HCT116 (cell line): ENCODE data around the gene OSBPL5. TPM values are rescaled to one million over a fixed set of nuclear protein-coding genes. Genes with fewer than 3 reads are reported as not detected.

Source experiments
- ATAC-seq: fragments of 200-7000 bp; cut with Tn5 transposase; 2 replicates; pipeline ENCODE4 v1.9.1; 2020; ENCODE audit warnings: mild to moderate bottlenecking, moderate library complexity
- BruUV-seq: library from RNA; stranded (reverse); fragments of 400-500 nt; replicated peaks from 2 replicates; lab custom pipeline; 2021; lab: Mats Ljungman, UMichigan
- CTCF ChIA-PET: fragments of 300-600 bp; sonication (Branson Sonifier 250); formaldehyde crosslinking; loops from one replicate; lab custom pipeline; 2021; ENCODE audit warnings: antibody characterized with exemption; lab: Charles Lee
- POLR2A ChIA-PET: fragments of 300-600, 350-600 bp; sonication (Branson Sonifier 250); formaldehyde crosslinking; loops from one replicate; lab custom pipeline; 2021; ENCODE audit warnings: antibody characterized with exemption; lab: Charles Lee
- RAD21 ChIA-PET, 2 experiments: fragments of 300-600 bp; sonication (Branson Sonifier 250); formaldehyde crosslinking; loops; one replicate each; lab custom pipeline; 2023; ENCODE audit warnings: low total read pairs in 2 of 2; ENCODE audit not compliant: uncharacterized antibody in 2 of 2, unreplicated experiment in 2 of 2, low non-redundant PET in 1 of 2; lab: Charles Lee
- DNase-seq: peaks from one replicate; pipeline ENCODE4 v3.0.0-alpha.2; 2010; ENCODE audit warnings: low read depth, low spot score
- H2AFZ ChIP-seq: fragments of 200-600 bp; shearing (Covaris generic), sonication (generic); 2 replicates; pipeline ENCODE4 v1.6.1; 2017; ENCODE audit warnings: low read depth, mixed run types, mixed read lengths, antibody characterized with exemption, low read length; ENCODE audit not compliant: poor library complexity, severe bottlenecking
- H3K27ac ChIP-seq: 2 replicates; pipeline ENCODE4 v1.5.1; 2012; ENCODE audit warnings: low read depth, low read length
- H3K27me3 ChIP-seq: fragments of 200-600 bp; sonication (generic); 2 replicates; pipeline ENCODE4 v1.6.1; 2016; ENCODE audit warnings: mixed run types, low read length, mixed read lengths; ENCODE audit not compliant: insufficient read depth
- H3K36me3 ChIP-seq, 2 experiments: fragments of 200-500 bp in 1 of 2; fragments of 200-600 bp in 1 of 2; sonication (Bioruptor generic) in 1 of 2; sonication (generic) in 1 of 2; 2 replicates each; pipeline versions ENCODE4 v1.5.1 to v1.6.1; 2014 to 2016; ENCODE audit warnings: low read length in 2 of 2, inconsistent platforms in 1 of 2, mixed read lengths in 1 of 2, mixed run types in 1 of 2; ENCODE audit not compliant: insufficient read depth in 2 of 2, control insufficient read depth in 1 of 2
- H3K4me1 ChIP-seq, 2 experiments: fragments of 200-600 bp in 1 of 2; sonication (generic) in 1 of 2; 2 replicates each; pipeline versions ENCODE4 v1.5.1 to v1.6.1; 2012 to 2017; ENCODE audit warnings: low read length in 2 of 2, inconsistent platforms in 1 of 2, mild to moderate bottlenecking in 1 of 2, mixed read lengths in 1 of 2, mixed run types in 1 of 2, moderate library complexity in 1 of 2; ENCODE audit not compliant: insufficient read depth in 2 of 2, control insufficient read depth in 1 of 2
- H3K4me2 ChIP-seq: fragments of 200-600 bp; sonication (generic); 2 replicates; pipeline ENCODE4 v1.6.1; 2017; ENCODE audit warnings: mixed run types, low read length, mixed read lengths
- H3K4me3 ChIP-seq, 2 experiments: fragments of 200-600 bp in 1 of 2; sonication (generic) in 1 of 2; replicated peaks in 1 of 2; 2 replicates each; pipeline ENCODE4 v1.5.1; 2011 to 2016; ENCODE audit warnings: low read length in 2 of 2, control low read depth in 1 of 2, low read depth in 1 of 2, mild to moderate bottlenecking in 1 of 2, mixed read lengths in 1 of 2, mixed run types in 1 of 2
- H3K79me2 ChIP-seq: fragments of 200-600 bp; sonication (generic); 2 replicates; pipeline ENCODE4 v1.6.1; 2017; ENCODE audit warnings: mild to moderate bottlenecking, mixed run types, low read length, moderate library complexity, mixed read lengths; ENCODE audit not compliant: insufficient read depth
- H3K9ac ChIP-seq: fragments of 200-600 bp; sonication (generic); 2 replicates; pipeline ENCODE4 v1.6.1; 2016; ENCODE audit warnings: low read length, mixed read lengths
- H3K9me2 ChIP-seq: fragments of 200-600 bp; sonication (generic), shearing (Covaris generic); 2 replicates; pipeline ENCODE4 v1.6.1; 2017; ENCODE audit warnings: mixed run types, mild to moderate bottlenecking, moderate library complexity; ENCODE audit not compliant: insufficient read depth
- H3K9me3 ChIP-seq, 2 experiments: fragments of 200-500 bp in 1 of 2; fragments of 200-600 bp in 1 of 2; sonication (Bioruptor generic) in 1 of 2; sonication (generic) in 1 of 2; 2 replicates each; pipeline ENCODE4 v1.6.1; 2014 to 2017; ENCODE audit warnings: low read length in 2 of 2, mixed read lengths in 2 of 2, inconsistent platforms in 1 of 2, low read depth in 1 of 2, mild to moderate bottlenecking in 1 of 2, mixed run types in 1 of 2, moderate library complexity in 1 of 2; ENCODE audit not compliant: control insufficient read depth in 1 of 2, insufficient read depth in 1 of 2
- H4K20me1 ChIP-seq: fragments of 200-600 bp; sonication (generic), shearing (Covaris generic); 2 replicates; pipeline ENCODE4 v1.6.1; 2017; ENCODE audit warnings: mixed run types, mild to moderate bottlenecking, moderate library complexity; ENCODE audit not compliant: insufficient read depth
- EGR1 ChIP-seq: IDR thresholded peaks from 2 replicates; pipeline ENCODE4 v1.6.1; 2012; ENCODE audit warnings: low read depth
- ELF1 ChIP-seq: IDR thresholded peaks from 2 replicates; pipeline ENCODE4 v1.6.1; 2012; ENCODE audit warnings: low read depth, borderline replicate concordance
- EZH2phosphoT487 ChIP-seq: fragments of 200-600 bp; IDR thresholded peaks from 2 replicates; pipeline ENCODE4 v1.6.1; 2018; ENCODE audit warnings: antibody characterized with exemption, borderline replicate concordance
- FOSL1 ChIP-seq: IDR thresholded peaks from 2 replicates; pipeline ENCODE4 v1.6.1; 2012; ENCODE audit warnings: low read depth
- JUND ChIP-seq: IDR thresholded peaks from 2 replicates; pipeline ENCODE4 v1.6.1; 2012
- SIN3A ChIP-seq: IDR thresholded peaks from 2 replicates; pipeline ENCODE4 v1.6.1; 2012; ENCODE audit warnings: low read depth
- SP1 ChIP-seq: IDR thresholded peaks from 2 replicates; pipeline ENCODE4 v1.6.1; 2012; ENCODE audit warnings: low read depth
- SRF ChIP-seq: IDR thresholded peaks from 2 replicates; pipeline ENCODE4 v1.6.1; 2012; ENCODE audit warnings: low read depth
- YY1 ChIP-seq: IDR thresholded peaks from 2 replicates; pipeline ENCODE4 v1.6.1; 2011; ENCODE audit warnings: low read length, low read depth, moderate library complexity, mild to moderate bottlenecking; ENCODE audit not compliant: insufficient replicate concordance; ENCODE audit errors: extremely low read depth
- ZFX ChIP-seq: fragments of 450-650 bp; IDR thresholded peaks from 2 replicates; pipeline ENCODE4 v1.6.1; 2017
- ZNF274 ChIP-seq: fragments of 200-500 bp; sonication (Bioruptor generic); IDR thresholded peaks from 2 replicates; pipeline ENCODE4 v1.6.1; 2014; ENCODE audit warnings: mild to moderate bottlenecking, low read depth, low read length, inconsistent platforms
- intact Hi-C: fragments of 100-400 bp; cut with micrococcal nuclease; formaldehyde crosslinking; loops from 2 replicates; pipeline ENCODE4 v1.10.0; 2022
- total RNA-seq: library from RNA; stranded (reverse); gene quantifications from one replicate; pipeline ENCODE4 v1.2.1, GENCODE V29; 2021; ENCODE audit not compliant: unreplicated experiment
- TF ChIP-seq, protein P1 (sequence below): IDR thresholded peaks from 2 replicates; pipeline ENCODE4 v1.6.1; 2012
- TF ChIP-seq, protein P2 (sequence below): IDR thresholded peaks from 2 replicates; pipeline ENCODE4 v1.6.1; 2012; ENCODE audit warnings: low read depth
- TF ChIP-seq, protein P3 (sequence below): IDR thresholded peaks from 2 replicates; pipeline ENCODE4 v1.6.1; 2011; ENCODE audit warnings: mild to moderate bottlenecking, low read length, moderate library complexity; ENCODE audit not compliant: insufficient replicate concordance; ENCODE audit errors: extremely low read depth
- TF ChIP-seq, protein P4 (sequence below), 3 experiments: fragments of 200-600 bp in 1 of 3; sonication (generic) in 1 of 3; IDR thresholded peaks in 2 of 3; conservative IDR thresholded peaks in 1 of 3; 2 replicates each; pipeline ENCODE4 v1.5.1; 2012 to 2017; ENCODE audit warnings: low read depth in 2 of 3, low read length in 2 of 3, antibody characterized with exemption in 1 of 3, borderline replicate concordance in 1 of 3, control low read depth in 1 of 3, mild to moderate bottlenecking in 1 of 3, mixed read lengths in 1 of 3, mixed run types in 1 of 3, moderate library complexity in 1 of 3; ENCODE audit not compliant: insufficient read depth in 1 of 3
- TF ChIP-seq, protein P5 (sequence below): IDR thresholded peaks from 2 replicates; pipeline ENCODE4 v1.6.1; 2012

OSBPL5 gene
- total RNA-seq, 1 experiment from 2014 or later: 44.2 TPM

DNA sequence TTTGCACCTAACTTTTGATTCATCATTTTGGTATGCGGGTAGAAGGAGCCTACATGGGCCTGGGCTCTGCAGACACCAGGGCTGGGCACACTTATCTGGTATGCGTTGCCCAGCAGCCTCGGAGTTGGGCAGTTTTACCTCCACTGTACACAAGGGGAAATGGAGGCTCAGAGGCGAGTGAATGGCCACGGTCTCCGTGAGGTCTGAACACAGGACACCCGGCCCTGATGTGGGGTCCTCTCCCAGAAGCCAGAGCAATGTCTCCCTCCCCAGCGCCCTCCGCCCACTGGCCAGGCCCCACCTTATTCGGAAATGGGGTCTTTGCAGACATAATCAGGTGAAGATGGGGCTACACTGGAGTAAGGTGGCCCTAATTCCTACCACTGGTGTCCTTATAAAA, 43.7 kb downstream of the OSBPL5 start:
- intact Hi-C loops: no loop called here
- no peak overlapping the region for H3K9ac ChIP-seq
- H3K79me2 ChIP-seq: peaks cover 25% of the 10 kb centered on the region
- H3K4me3 ChIP-seq: no peak overlapping the region
- H3K27ac ChIP-seq: no peak overlapping the region
- no peak for TF ChIP-seq SP1
- no peak for TF ChIP-seq JUND
- TF ChIP-seq EZH2phosphoT487: no peak
- TF ChIP-seq ELF1: no peak
- no peak for TF ChIP-seq EGR1
- TF ChIP-seq FOSL1: no peak
- TF ChIP-seq, protein P1, sequence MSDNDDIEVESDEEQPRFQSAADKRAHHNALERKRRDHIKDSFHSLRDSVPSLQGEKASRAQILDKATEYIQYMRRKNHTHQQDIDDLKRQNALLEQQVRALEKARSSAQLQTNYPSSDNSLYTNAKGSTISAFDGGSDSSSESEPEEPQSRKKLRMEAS: no peak
- TF ChIP-seq, protein P2, sequence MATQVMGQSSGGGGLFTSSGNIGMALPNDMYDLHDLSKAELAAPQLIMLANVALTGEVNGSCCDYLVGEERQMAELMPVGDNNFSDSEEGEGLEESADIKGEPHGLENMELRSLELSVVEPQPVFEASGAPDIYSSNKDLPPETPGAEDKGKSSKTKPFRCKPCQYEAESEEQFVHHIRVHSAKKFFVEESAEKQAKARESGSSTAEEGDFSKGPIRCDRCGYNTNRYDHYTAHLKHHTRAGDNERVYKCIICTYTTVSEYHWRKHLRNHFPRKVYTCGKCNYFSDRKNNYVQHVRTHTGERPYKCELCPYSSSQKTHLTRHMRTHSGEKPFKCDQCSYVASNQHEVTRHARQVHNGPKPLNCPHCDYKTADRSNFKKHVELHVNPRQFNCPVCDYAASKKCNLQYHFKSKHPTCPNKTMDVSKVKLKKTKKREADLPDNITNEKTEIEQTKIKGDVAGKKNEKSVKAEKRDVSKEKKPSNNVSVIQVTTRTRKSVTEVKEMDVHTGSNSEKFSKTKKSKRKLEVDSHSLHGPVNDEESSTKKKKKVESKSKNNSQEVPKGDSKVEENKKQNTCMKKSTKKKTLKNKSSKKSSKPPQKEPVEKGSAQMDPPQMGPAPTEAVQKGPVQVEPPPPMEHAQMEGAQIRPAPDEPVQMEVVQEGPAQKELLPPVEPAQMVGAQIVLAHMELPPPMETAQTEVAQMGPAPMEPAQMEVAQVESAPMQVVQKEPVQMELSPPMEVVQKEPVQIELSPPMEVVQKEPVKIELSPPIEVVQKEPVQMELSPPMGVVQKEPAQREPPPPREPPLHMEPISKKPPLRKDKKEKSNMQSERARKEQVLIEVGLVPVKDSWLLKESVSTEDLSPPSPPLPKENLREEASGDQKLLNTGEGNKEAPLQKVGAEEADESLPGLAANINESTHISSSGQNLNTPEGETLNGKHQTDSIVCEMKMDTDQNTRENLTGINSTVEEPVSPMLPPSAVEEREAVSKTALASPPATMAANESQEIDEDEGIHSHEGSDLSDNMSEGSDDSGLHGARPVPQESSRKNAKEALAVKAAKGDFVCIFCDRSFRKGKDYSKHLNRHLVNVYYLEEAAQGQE: no peak
- TF ChIP-seq, protein P3, sequence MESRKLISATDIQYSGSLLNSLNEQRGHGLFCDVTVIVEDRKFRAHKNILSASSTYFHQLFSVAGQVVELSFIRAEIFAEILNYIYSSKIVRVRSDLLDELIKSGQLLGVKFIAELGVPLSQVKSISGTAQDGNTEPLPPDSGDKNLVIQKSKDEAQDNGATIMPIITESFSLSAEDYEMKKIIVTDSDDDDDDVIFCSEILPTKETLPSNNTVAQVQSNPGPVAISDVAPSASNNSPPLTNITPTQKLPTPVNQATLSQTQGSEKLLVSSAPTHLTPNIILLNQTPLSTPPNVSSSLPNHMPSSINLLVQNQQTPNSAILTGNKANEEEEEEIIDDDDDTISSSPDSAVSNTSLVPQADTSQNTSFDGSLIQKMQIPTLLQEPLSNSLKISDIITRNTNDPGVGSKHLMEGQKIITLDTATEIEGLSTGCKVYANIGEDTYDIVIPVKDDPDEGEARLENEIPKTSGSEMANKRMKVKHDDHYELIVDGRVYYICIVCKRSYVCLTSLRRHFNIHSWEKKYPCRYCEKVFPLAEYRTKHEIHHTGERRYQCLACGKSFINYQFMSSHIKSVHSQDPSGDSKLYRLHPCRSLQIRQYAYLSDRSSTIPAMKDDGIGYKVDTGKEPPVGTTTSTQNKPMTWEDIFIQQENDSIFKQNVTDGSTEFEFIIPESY: no peak
- no peak for TF ChIP-seq ZNF274
- TF ChIP-seq, protein P4, sequence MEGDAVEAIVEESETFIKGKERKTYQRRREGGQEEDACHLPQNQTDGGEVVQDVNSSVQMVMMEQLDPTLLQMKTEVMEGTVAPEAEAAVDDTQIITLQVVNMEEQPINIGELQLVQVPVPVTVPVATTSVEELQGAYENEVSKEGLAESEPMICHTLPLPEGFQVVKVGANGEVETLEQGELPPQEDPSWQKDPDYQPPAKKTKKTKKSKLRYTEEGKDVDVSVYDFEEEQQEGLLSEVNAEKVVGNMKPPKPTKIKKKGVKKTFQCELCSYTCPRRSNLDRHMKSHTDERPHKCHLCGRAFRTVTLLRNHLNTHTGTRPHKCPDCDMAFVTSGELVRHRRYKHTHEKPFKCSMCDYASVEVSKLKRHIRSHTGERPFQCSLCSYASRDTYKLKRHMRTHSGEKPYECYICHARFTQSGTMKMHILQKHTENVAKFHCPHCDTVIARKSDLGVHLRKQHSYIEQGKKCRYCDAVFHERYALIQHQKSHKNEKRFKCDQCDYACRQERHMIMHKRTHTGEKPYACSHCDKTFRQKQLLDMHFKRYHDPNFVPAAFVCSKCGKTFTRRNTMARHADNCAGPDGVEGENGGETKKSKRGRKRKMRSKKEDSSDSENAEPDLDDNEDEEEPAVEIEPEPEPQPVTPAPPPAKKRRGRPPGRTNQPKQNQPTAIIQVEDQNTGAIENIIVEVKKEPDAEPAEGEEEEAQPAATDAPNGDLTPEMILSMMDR (IDR thresholded peaks at IDR 0.05 in 2 of 3, conservative IDR thresholded peaks at IDR 0.05 in 1 of 3; ENCODE audit: borderline replicate concordance in 1 of 3, insufficient read depth in 1 of 3, low read depth in 2 of 3, low read length in 2 of 3): no peak
- TF ChIP-seq SRF: no peak
- no peak for TF ChIP-seq ZFX
- no peak for TF ChIP-seq SIN3A
- TF ChIP-seq, protein P5, sequence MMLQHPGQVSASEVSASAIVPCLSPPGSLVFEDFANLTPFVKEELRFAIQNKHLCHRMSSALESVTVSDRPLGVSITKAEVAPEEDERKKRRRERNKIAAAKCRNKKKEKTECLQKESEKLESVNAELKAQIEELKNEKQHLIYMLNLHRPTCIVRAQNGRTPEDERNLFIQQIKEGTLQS: no peak
- TF ChIP-seq YY1: no peak
- ChIA-PET RAD21 (no interaction called here), POLR2A (no interaction called here), CTCF (no interaction called here)
- H3K9me2 ChIP-seq: no peaks in the 10 kb centered on the region
- DNase-seq (no peak), ATAC-seq (no peak)
- no peaks in the 10 kb centered on the region for H4K20me1 ChIP-seq
- no peak overlapping the region for H2AFZ ChIP-seq
- no peak overlapping the region for H3K4me2 ChIP-seq
- H3K4me1 ChIP-seq: peaks cover 15 to 30% of the 10 kb centered on the region in 2 experiments
- H3K36me3 ChIP-seq: peaks cover 2 to 23% of the 10 kb centered on the region in 2 experiments; a peak in 1 of 4 replicates
- H3K9me3 ChIP-seq: no peaks in the 10 kb centered on the region
- no peaks in the 10 kb centered on the region for H3K27me3 ChIP-seq
- BruUV-seq: no TSS peak
